NCI-H2196 (cell line): ENCODE measurements around the gene CNTN4.
"Not testable (repeated sequence)": the region's sequence is repeated elsewhere in the genome, so short reads cannot be mapped to it uniquely, and the experiment has no call there.

Experiments
- DNase-seq: peaks from one replicate; lab custom pipeline; 2025; ENCODE audit not compliant: unreplicated experiment; lab: John Stamatoyannopoulos, UW

Gene CNTN4

DNA sequence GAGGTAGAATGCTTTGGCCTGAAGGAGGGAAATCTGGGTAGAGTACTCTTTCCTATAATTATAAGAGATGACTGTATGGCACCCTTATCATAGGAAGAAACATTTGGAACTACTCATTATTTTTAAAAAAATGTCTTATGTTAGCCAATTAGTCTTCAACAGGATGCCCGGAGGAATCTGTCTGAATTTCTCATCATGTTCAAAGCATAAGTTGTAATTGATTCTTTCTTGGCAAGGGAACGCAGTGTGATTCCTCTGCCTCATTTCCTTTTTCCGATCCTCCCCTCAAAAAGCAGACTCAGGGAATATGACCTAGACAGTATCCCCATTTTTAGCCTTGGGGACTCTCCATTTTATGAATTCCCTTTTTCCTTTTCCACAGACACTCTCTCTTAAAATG lies 846.5 kb downstream of the CNTN4 start:
- no peak for DNase-seq

DNA sequence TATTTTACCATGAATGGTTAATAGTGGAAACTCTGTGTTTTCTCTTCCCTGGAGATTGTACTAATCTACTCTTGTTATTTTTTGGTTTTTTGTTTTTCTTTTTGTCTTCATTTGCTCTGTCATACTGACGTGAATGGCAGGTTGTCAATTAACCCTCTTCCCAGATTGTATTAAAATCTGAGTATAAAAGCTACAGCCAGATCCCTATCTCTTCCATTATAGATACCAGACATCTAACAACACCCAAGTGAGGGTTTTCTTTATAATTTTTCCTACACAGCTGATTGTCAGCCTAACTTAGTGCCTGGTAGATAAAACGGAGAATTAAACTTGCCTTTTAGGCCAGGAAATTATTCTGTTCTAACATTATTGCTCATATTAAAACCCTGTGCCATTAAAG lies 848.9 kb downstream of the CNTN4 start:
- DNase-seq = no peak

DNA sequence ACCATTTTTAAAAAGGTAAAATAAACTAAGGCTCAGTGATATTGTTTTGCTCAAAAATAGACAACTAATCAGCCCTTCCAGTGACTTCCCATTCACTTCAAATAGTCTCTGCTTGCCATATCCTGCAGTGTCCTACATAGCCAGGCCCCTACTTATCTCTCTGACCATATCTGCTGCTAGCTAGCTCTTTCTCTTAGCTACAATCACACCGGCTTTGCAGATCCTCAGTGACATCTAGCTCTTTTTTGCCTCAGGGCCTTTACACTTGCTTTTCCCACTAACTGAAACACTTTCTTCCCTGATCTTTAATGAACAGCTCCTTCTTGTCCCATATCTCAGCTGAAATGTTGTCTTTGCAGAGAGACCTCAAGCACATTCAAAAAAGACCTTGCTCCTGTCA lies 850.2 kb downstream of the CNTN4 start:
- no peak for DNase-seq

DNA sequence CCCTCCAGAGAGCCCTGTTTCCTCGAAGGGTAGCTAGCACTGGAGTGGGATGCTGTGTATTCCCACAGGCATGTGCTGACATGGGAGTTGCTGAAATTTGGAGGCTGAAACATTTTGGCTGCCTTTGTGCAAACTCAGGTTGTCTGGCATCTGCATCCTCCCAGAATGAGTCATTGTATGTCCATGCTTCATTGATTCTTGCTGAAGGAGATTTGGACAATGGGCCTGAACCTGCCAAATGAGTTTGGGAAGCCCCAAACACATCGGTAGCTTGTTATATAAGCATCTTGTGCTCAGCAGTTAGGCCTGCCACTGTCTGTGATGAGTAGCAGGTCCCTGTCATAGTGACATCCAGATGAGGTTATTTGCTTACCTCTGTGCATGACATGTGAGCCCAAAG lies 851.5 kb downstream of the CNTN4 start:
- DNase-seq = no peak

DNA sequence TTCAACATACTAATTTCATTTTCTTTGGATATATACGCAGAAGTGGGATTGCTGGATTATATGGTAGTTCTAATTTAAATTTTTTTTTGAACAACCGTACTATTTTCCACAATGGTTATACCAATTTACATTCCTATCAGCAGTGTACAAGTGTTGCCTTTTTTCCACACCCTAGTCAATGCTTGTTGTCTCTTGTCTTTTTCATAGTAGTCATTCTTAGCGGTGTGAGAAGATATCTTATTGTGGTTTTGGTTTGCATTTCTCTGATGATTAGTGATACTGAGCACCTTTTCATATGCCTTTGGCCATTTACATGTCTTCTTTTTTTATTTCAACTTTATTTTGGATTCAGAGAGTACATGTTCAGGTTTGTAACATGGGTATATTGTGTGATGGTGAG lies 858.4 kb downstream of the CNTN4 start:
- DNase-seq = no peak

DNA sequence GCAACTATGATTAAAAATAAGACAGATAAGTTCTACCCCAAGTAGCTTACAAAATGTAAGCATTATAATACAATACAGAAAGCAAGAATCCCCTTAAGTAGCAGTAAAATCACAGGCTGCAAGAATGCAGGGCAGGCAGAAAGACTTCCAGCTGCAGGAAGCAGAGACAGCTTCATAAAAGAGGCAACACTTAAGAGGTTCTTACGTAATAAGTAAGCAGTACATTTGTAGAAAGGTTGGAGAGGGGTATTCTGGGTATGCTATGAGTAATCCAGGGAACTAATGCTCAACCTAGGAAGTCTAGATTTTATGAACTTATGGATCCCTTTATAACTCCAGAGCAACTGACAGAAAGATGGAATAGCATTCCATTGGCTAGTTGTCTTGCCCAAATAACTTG lies 859.9 kb downstream of the CNTN4 start:
- DNase-seq = no peak

DNA sequence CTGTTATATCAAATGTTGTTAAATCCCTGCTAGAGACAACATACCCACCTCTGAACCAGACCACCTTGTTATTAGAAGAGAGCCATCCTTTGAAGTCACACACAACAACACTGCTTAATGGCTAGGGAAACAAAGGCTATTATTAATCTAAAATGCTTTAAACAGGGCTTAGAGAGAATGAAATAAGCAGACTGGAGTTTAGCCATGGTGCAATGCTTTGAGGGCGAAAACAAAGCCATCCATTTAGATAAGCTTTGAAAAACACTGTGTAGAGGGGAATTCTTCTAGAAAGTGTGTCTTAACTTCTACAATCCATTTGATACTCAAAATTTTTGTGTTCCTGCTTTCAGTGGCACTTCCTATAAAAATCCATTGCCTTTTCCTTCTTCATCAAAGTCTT lies 862.9 kb downstream of the CNTN4 start:
- no peak for DNase-seq

DNA sequence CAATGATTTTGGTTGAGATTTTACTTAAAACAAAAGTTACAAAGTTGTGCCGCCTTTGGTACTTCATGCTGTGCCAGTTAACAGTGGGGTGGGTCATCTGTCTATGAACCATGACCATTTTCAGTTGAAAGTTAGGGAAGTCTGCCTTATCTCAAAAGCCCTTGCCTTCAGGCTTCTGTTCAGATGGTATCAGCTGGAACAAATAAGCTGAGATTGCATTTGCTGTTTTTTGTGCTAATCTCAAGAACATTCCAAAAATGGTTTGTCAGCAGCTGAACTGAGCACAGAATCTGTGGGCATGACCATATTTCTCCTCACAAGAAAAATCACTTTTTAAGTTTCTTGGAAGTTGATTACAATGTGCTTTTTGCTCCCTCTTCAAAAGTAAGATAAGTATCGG lies 869.2 kb downstream of the CNTN4 start:
- no peak for DNase-seq

DNA sequence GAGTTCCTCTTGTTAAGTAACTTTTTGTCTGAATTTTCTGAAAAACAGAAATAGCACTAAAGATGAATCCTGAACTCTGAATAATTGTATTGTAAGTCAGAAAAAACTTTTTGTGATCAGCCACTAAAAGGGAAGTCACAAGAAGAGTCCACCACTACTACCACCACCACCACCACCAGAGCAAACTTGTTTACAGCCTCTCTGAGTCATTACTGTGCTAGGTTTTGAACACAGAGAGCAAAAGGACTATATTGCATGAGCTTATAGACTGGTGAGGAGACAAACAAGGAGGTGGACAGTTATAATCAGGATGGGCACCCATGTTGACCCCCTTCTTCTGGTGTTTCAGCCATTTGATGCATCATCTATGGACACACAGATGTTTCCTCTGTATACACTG lies 869.8 kb downstream of the CNTN4 start:
- no peak for DNase-seq

DNA sequence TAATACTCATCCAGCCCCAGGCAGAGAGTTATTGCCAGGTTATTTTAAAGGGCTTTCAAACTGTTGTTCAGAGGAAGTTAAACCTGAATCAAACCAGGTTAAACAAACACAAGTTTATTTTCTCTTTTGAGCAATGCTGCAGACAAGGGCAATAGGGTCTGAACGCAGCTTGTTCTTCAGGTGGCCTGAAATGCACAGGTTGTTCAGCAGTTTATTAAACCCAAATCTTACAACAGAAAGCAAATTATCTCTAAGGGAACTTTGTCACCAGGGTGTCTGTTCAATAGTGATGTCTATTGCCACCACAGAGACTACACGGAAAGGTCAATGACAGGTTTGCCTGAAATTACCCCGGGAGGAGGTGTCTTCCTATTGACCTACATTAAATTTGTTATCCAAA lies 877.5 kb downstream of the CNTN4 start:
- DNase-seq = no peak

DNA sequence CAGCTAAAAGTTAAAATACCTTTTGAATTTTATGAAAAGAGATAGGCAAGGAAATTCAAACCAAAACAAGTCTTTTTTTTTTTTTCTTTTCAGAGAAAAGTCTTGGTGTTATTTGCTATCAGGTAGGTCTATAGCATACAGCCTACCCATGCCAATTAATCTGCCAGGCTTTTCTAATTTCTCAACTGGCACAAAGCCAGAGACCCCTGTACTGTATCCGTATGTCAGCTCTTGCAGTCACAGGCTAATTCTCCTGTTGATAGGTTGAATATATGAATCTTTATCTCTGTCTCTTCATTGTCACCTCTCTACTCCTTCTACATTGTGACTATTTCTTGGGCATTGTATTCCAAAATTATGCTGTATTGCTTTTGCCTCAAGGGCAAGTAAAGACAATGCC lies 878.1 kb downstream of the CNTN4 start:
- no peak for DNase-seq

DNA sequence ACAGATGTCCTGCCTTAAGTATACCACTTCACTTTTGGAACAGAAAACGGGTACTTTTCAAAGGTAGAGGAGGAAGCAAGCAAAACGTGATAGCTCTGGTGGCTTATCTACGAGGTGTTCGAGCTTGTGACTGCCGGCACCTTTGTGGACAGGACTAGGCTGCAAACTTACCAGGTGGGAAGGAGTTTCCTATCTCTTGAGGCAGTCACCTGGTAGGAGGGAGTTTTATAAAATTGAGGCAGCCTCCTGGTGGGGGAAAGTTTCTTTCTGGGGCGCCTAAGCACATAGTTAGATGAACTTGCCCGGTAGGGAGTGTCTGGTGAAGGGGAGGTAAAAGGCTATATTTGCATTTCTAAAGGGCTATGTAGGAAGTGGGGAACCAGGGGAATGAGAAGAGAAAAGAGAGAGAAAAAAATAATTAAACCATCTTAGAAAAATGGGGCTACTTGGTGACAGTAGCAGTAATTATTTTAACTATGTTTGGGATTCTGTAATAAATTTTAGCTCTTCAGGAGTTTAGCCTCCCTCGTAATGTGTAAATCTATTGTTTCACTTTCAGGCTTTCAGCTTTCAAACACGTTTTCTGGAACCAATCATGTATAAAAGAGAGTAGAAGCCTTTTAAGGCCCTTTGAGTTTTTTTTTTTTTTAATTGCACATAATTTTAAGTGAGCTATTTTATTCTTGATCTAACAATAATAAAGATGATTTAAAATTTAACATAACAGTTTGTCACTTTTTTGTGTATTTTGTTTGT lies 880.5 kb downstream of the CNTN4 start:
- no peak for DNase-seq

DNA sequence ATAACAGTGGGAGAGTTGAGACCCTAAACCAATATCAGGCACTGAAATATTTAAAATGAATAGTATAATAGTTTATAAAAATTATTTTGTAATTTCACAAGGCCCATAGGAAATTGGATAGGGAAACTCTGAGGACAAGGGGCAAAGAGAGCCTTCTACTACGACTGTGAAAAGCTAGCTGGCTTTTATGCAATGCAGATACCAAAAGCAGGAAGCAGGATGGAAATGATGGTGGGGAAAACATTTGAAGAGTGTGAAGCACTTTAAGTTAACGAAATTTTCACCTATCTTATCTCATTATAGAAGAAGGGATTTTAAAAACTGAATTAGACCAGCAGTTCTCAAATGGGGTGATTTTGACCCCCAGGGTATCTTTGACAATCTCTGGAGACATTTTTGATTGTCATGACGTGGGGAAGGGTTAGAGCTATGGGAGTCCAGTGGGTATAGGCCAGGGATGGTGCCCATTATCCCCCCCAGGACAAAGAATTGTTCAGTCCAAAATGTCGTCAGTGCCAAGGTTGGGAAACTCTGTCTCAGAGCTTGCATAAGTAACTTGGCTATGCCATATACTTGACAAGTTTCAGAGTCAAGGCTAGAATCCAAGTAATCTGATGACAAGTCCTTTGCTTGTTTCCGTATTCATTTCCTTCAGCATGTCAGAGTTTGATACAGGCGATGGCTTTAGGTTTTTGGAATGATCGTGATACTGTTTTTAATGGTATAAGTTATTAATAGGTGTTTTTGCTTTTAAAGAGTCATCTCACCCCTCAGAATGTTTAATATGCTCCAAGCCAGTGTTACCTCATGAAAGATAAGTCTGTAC lies 885.6 kb downstream of the CNTN4 start:
- DNase-seq = no peak

DNA sequence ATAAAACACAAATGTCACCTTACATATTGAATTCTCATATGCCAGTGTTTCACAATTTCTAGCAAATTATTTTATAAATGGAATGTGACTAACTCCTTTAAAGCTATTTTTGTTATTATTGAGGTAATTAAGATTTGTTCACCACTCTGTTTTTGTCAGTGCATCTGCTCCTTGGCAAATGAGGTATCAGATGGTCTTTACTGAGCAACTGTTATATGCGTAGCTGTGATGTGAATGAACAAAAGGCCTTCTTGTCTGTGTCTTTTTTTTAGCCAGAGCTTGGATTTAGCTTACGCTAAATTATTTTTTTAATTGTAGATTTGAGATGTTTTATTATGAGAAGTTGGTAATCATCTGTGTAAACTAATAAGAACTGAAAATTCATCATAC lies 886.2 kb downstream of the CNTN4 start:
- DNase-seq = no peak

DNA sequence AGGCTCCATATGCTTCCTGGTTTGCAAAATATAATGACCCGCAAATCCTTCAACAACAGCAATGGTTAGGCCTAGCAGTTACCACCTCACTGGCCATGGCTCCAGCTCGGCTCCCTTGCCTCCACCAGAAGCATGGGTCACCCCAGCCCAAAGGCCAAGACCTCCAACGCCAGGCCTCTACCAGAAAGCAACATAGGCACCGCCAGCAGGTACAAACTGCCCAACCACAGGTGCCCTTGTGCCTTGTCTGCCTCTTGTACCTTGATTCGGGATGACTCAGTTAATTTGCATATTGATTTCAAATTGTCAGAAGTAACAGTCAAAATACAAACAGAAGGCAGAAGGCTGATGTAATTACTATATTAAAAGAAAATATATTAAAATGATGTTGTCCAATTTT lies 886.8 kb downstream of the CNTN4 start:
- DNase-seq = no peak

DNA sequence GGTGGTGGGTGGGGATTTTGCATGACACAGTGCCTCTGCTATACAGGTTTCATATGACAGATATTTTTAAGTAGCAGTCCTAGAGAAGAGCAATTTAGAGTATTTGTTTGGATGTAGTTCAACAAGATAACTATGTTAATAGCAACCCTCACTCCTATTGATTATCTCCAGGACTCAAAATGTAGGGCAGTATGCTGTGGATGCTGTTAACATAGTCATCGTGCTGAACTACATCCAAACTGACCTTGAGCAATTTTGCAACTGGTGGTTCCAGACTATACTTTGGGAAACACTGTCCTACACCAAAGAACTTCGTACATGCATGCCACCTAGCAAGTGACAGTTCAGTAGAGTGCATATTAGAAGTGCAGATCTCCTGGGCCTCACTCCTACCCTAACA lies 893.9 kb downstream of the CNTN4 start:
- DNase-seq = no peak

DNA sequence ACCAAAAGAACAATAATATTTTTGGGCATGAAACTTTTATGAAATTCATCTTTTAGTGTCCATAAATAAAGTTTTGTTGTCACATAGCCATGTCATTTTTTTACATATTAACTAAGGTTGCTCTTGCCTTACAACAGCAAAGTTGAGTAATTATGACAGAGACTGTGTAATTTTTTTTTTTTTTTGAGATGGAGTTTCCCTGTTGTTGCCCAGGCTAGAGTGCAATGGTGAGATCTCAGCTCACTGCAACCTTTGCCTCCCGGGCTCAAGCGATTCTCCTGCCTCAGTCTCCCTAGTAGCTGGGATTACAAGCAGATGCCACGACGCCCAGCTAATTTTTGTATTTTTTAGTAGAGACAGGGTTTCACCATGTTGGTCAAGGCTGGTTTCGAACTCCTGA lies 894.5 kb downstream of the CNTN4 start:
- DNase-seq = not testable (repeated sequence)

DNA sequence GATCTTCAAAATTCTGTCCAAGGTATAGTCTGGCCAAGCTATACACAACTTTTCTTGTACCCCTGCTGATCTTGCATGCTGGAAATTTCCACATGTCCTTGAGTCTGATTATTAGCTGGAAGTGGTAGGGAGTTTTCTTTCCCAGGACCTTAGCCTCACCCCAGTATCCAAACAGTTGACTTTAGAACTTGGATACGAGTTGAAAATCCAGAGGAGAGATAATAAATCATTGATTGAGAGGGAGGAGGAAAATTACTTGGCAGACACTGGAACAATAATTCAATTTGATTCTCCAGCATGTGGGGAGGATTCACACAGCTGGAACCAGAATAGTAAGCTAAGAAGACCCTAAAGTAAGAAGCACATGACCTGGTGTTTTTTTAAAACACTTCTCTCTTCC lies 895.1 kb downstream of the CNTN4 start:
- no peak for DNase-seq

DNA sequence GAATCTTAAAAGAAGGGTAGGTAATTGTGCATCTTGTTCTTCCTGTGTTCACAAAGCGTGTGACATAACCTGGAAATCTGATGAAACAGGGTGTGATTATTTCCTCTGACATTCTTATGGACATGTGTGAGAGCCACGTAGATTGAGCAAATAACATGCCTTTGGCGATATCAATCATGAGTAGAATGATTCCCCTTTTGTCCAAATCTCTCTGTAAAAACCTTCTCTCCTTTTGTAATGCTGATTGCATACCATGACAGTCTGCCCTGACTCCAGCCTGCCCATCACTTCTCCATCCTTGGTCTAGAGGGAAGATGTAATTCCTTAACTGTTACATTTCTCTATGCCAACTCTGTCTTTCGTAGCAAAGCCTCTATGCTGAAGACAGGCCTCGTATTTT lies 896.5 kb downstream of the CNTN4 start:
- DNase-seq = no peak

DNA sequence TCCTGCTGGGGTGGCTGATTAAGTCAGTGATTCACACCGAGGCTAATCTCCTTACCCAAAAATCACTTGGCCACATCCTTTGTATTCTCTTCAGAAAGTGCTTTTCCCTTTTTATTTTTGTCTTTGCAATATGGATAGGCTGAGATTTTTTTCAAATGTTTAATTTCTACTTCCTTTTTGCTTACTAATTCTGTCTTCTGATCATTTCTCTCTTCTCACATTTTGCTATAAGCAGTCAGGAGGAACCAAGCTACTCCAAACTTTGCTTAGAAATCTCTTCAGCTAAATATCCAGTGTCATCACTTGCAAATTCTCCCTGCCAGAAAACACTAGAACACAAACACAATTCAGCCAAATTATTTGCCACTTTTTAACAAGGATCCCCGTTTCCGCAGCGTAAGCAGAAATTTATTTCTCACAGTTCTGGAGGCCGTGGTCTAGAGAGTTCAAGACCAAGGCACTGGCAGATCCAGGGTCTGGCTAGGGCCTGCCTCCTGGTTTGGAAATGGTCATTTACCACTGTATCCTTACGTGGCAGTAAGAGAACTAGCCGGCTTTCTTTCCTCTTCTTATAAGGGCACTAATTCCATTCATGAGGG lies 906.6 kb downstream of the CNTN4 start:
- no peak for DNase-seq

DNA sequence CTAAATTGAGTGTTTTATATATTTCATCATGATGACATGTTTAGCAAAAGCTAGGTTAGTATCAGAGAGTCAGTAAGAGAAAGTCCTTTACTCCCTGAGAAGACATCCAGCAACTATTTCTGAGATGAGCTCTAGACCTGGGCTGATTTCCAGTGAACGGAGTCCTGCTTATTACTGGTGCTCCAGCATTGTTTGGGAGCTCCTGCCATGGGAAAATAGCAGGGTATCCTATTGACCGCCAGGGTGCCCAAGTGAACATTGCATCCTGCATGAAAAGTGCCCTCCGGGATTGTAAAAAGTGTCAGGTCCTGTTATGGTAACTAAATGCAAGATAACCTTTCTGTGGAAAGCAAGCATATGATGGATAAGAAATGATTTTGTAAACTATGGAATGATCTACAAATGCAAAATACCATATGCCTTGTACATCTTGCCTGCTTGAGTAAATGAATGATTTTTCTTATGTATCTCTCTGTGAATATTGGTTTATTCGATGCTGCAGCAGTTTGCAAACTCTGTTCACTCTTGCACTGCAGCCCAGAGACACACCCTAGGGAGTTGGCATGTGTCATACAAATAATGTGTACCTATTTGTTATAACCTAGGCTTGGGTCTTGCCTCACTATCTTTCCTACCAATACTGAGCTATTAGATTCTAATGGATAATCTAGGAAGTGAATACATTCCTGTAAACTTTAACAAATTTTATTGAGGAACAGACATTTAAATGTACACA lies 914.8 kb downstream of the CNTN4 start:
- DNase-seq = no peak
